Measurements from ENCODE around the gene PVALEF. TPM values are rescaled to one million over a fixed set of nuclear protein-coding genes. Genes with fewer than 3 reads are reported as not detected.

The PVALEF gene
- total RNA-seq, 4 donors from 2014 or later = not detected

- DNase-seq (ENCODE audit: low spot score in 2 of 2) = no peak
Measured at GRCh38 chr17:81164371-81165245, 699 bp upstream of the PVALEF start.

GRCh38 chr17:81166033-81166492, 756 bp downstream of the PVALEF start, which contains the start of gene AATK:
AATK (minus strand) TSS chr17:81166221; CDS start chr17:81165992, 229 bp downstream.
- intact Hi-C loops (cut with DNase I; ENCODE audit: low total_unique reads) = no loop called here
- 0 to 4% methylated on average over 12 to 15 of the region's 62 CpGs for whole genome bisulfite sequencing, 2 donors
- H3K4me3 ChIP-seq (ENCODE audit: low read depth, poor library complexity, severe bottlenecking) = no peak within 1 kb of the TSS
- no peak for DNase-seq (ENCODE audit: low spot score in 2 of 2)
- no peak for TF ChIP-seq POLR2A (IDR thresholded peaks at IDR 0.05)
- TF ChIP-seq, protein P1, sequence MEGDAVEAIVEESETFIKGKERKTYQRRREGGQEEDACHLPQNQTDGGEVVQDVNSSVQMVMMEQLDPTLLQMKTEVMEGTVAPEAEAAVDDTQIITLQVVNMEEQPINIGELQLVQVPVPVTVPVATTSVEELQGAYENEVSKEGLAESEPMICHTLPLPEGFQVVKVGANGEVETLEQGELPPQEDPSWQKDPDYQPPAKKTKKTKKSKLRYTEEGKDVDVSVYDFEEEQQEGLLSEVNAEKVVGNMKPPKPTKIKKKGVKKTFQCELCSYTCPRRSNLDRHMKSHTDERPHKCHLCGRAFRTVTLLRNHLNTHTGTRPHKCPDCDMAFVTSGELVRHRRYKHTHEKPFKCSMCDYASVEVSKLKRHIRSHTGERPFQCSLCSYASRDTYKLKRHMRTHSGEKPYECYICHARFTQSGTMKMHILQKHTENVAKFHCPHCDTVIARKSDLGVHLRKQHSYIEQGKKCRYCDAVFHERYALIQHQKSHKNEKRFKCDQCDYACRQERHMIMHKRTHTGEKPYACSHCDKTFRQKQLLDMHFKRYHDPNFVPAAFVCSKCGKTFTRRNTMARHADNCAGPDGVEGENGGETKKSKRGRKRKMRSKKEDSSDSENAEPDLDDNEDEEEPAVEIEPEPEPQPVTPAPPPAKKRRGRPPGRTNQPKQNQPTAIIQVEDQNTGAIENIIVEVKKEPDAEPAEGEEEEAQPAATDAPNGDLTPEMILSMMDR (IDR thresholded peaks at IDR 0.05) = no peak

More at GRCh38 chr17:81164371-81165245, 699 bp upstream of the PVALEF start:
- WGBS, 2 donors = 51 to 58% methylated on average over 15 to 17 of the region's 19 CpGs
- TF ChIP-seq POLR2A (IDR thresholded peaks at IDR 0.05) = no peak
- TF ChIP-seq, protein P1 (IDR thresholded peaks at IDR 0.05) = no peak
- H3K4me3 ChIP-seq (ENCODE audit: low read depth, poor library complexity, severe bottlenecking) = no peak overlapping the region
- intact Hi-C loops (cut with DNase I; ENCODE audit: low total_unique reads) = no loop called here

DNA sequence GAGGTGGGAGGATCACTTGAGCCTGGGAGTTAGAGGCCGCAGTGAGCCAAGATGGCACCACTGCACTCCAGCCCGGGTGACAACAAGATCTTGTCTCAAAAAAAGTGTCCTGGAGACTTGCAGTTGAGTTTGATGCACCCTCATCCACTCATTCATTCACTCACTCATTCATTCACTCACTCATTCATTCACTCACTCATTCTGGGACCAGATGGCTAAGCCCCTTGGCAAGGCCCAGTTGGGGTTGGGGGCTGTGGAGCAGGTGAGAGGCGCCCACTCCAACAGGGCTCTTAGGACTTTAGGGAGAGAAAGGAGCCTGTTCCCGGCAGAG, 1.9 kb downstream of the PVALEF start:
- no peak for DNase-seq (ENCODE audit: low spot score in 2 of 2)
- no peak for TF ChIP-seq POLR2A (IDR thresholded peaks at IDR 0.05)
- TF ChIP-seq, protein P1 (IDR thresholded peaks at IDR 0.05) = no peak
- WGBS, 2 donors = 96% methylated on average over 4 of the region's 4 CpGs
- intact Hi-C loops (cut with DNase I; ENCODE audit: low total_unique reads) = no loop called here
- H3K4me3 ChIP-seq (ENCODE audit: low read depth, poor library complexity, severe bottlenecking) = no peak overlapping the region

DNA sequence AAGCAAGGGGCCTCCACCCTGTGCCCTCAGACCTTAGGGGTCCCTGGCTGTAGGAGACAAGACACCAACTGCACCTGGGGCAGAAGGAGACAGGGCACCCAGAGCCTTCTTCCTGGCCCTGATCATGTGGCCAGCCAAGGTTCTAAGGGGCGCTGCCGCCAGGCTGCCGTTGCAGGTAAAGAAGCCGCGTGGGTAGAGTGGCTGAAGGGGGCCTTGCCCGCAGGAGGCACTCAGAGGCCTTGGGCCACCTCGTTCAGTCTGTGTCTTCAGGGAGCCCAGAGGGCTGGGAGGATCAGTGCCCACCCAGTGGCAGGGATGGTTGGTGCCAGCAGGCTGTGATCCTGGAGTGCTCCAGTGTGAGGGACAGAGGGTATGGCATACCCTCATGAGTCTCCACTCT, 2.3 kb downstream of the PVALEF start:
- no peak overlapping the region for H3K4me3 ChIP-seq (ENCODE audit: low read depth, poor library complexity, severe bottlenecking)
- intact Hi-C loops (cut with DNase I; ENCODE audit: low total_unique reads) = no loop called here
- no peak for DNase-seq (ENCODE audit: low spot score in 2 of 2)
- WGBS, 2 donors = 93 to 94% methylated on average over 7 of the region's 7 CpGs
- TF ChIP-seq, protein P1 (IDR thresholded peaks at IDR 0.05) = no peak
- TF ChIP-seq POLR2A (IDR thresholded peaks at IDR 0.05) = no peak

DNA sequence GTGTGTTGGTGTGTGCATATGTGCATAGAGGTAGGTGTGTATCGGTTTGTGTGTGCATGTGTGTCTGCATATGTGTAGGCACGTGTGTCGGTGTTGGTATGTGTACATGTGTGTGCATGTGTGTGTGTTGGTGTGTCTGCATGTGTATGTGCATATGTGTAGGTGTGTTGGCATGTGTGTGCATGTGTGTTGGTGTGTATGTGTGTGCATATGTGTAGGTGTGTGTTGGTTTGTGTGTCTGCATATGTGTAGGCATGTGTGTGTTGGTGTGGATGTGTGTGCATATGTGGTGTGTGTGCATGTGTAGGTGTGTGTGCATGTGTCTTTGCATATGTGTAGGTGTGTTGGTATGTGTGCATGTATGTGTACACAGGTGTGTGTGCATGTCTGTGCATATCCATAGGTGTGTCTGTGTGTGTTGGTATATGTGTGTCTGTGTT, 4.6 kb downstream of the PVALEF start:
- TF ChIP-seq POLR2A (IDR thresholded peaks at IDR 0.05) = no peak
- TF ChIP-seq, protein P1 (IDR thresholded peaks at IDR 0.05) = peak in 1 of 3 donors; percentile 60
- intact Hi-C loops (cut with DNase I; ENCODE audit: low total_unique reads) = no loop called here
- WGBS, 2 donors = 100% methylated on average over 3 of the region's 3 CpGs
- DNase-seq (ENCODE audit: low spot score in 2 of 2) = no peak
- H3K4me3 ChIP-seq (ENCODE audit: low read depth, poor library complexity, severe bottlenecking) = no peak overlapping the region
